Gastroesophageal sphincter (tissue), 4 donors: ENCODE measurements around the gene ISG20L2. TPM values are rescaled to one million over a fixed set of nuclear protein-coding genes. Genes with fewer than 3 reads are reported as not detected.

Experiments
- ATAC-seq: fragments of 150-250 bp; one replicate; pipeline ENCODE4 v1.9.1; 2016; ENCODE audit warnings: mild to moderate bottlenecking, moderate library complexity
- H3K27ac ChIP-seq, 4 donors: fragments of 200-600 bp; sonication (generic) in 3 of 4; 1 replicate in 3 of 4; 2 replicates in 1 of 4; pipeline ENCODE4 v1.5.1; 2016 to 2019
- H3K27me3 ChIP-seq: fragments of 200-600 bp; sonication (generic); one replicate; pipeline ENCODE4 v1.5.1; 2019
- H3K36me3 ChIP-seq, 2 donors: fragments of 200-600 bp; sonication (generic); one replicate each; pipeline ENCODE4 v1.5.1; 2019; ENCODE audit warnings: control low read depth in 1 of 2
- H3K4me1 ChIP-seq, 3 donors: fragments of 200-600 bp; sonication (generic); 1 replicate in 2 of 3; 2 replicates in 1 of 3; pipeline ENCODE4 v1.5.1; 2016 to 2019; ENCODE audit warnings: control low read depth in 2 of 3
- H3K4me3 ChIP-seq, 2 donors: fragments of 200-600 bp; sonication (generic); one replicate each; pipeline ENCODE4 v1.5.1; 2019; ENCODE audit warnings: mild to moderate bottlenecking in 1 of 2, moderate library complexity in 1 of 2
- H3K9me3 ChIP-seq, 3 donors: fragments of 200-600 bp; sonication (generic); one replicate each; pipeline ENCODE4 v1.5.1; 2017 to 2019; ENCODE audit warnings: control low read depth in 2 of 3
- CTCF ChIP-seq, 4 experiments: fragments of 200-600 bp in 2 of 4; fragments of 450-650 bp in 2 of 4; sonication (generic) in 1 of 4; IDR thresholded peaks; one replicate each; pipeline ENCODE4 v1.5.1; 2017 to 2019; ENCODE audit warnings: antibody characterized with exemption in 4 of 4, mild to moderate bottlenecking in 2 of 4, moderate library complexity in 2 of 4
- EP300 ChIP-seq: sonication (generic); formaldehyde crosslinking; IDR thresholded peaks from one replicate; pipeline ENCODE4 v1.6.1; 2017; ENCODE audit warnings: antibody characterized with exemption, mild to moderate bottlenecking
- POLR2A ChIP-seq, 2 donors: fragments of 450-650 bp; IDR thresholded peaks; one replicate each; pipeline ENCODE4 v1.6.1; 2017; ENCODE audit warnings: antibody characterized with exemption in 2 of 2, mild to moderate bottlenecking in 2 of 2, moderate library complexity in 1 of 2
- POLR2AphosphoS5 ChIP-seq: sonication (generic); formaldehyde crosslinking; IDR thresholded peaks from one replicate; pipeline ENCODE4 v1.6.1; 2017; ENCODE audit warnings: antibody characterized with exemption
- WGBS, 2 donors: methylation state at CpG; one replicate each; pipeline ENCODE4 v1.1.5; 2018; ENCODE audit warnings: low coverage in 1 of 2; 5-methylcytosine and 5-hydroxymethylcytosine counted together
- total RNA-seq, 4 donors: library from RNA; depleted of rRNA; stranded (reverse); fragments of >200 nt; gene quantifications; one replicate each; pipeline ENCODE4 v1.1.0, GENCODE V29; 2016

The ISG20L2 gene
- total RNA-seq, 4 donors from 2014 or later = 14.5 to 18.4 (median 17.0) TPM

- Histone ChIP-seq H3K4me3 (no peak overlapping the region), H3K9me3 (no peaks in the 10 kb centered on the region), H3K36me3 (peaks cover 0 to 37% of the 10 kb centered on the region in 2 donors), H3K27ac (peak overlapping the region in 2 of 4 donors; percentile 98 to 99), H3K27me3 (no peaks in the 10 kb centered on the region), H3K4me1 (peaks cover 3 to 68% (median 26%) of the 10 kb centered on the region in 3 donors)
- TF ChIP-seq EP300 (no peak), CTCF (IDR thresholded peaks at IDR 0.05) (no peak), POLR2A (IDR thresholded peaks at IDR 0.05) (no peak), POLR2AphosphoS5 (no peak)
- ATAC-seq = no peak
- 73 to 87% methylated on average over 3 to 5 of the region's 14 CpGs for WGBS, 2 donors
Observed at GRCh38 chr1:156743367-156744302, 15.1 kb upstream of the ISG20L2 start.

- Histone ChIP-seq H3K36me3 (peaks cover 0 to 43% of the 10 kb centered on the region in 2 donors), H3K9me3 (no peaks in the 10 kb centered on the region), H3K4me1 (peaks cover 3 to 59% (median 19%) of the 10 kb centered on the region in 3 donors), H3K27me3 (no peaks in the 10 kb centered on the region), H3K4me3 (no peak overlapping the region), H3K27ac (peak overlapping the region in 1 of 4 donors; percentile 84)
- no CpG with 5 or more reads among the region's 4 CpGs for WGBS, 2 donors
- ATAC-seq = no peak
- TF ChIP-seq EP300 (no peak), CTCF (IDR thresholded peaks at IDR 0.05) (no peak), POLR2A (IDR thresholded peaks at IDR 0.05) (no peak), POLR2AphosphoS5 (no peak)
Observed at GRCh38 chr1:156742801-156743200, 14.2 kb upstream of the ISG20L2 start.

- Histone ChIP-seq H3K36me3 (peaks cover 0 to 51% of the 10 kb centered on the region in 2 donors), H3K9me3 (no peaks in the 10 kb centered on the region), H3K4me1 (peaks cover 3 to 53% (median 16%) of the 10 kb centered on the region in 3 donors), H3K27ac (peak overlapping the region in 3 of 4 donors; percentile 84 to 89 (median 85)), H3K27me3 (no peaks in the 10 kb centered on the region), H3K4me3 (no peak overlapping the region)
- 47 to 95% methylated on average over 2 to 3 of the region's 3 CpGs for WGBS, 2 donors
- no peak for ATAC-seq
- TF ChIP-seq EP300 = no peak
- no peak for TF ChIP-seq CTCF (IDR thresholded peaks at IDR 0.05)
- no peak for TF ChIP-seq POLR2A (IDR thresholded peaks at IDR 0.05)
- TF ChIP-seq POLR2AphosphoS5 = no peak
Observed at GRCh38 chr1:156742017-156742416, 13.5 kb upstream of the ISG20L2 start.

- peak overlapping the region; percentile 68 to 89 (median 84) for H3K27ac ChIP-seq
- H3K36me3 ChIP-seq = peaks cover 0 to 56% of the 10 kb centered on the region in 2 donors
- ATAC-seq = no peak
- H3K4me1 ChIP-seq = peaks cover 3 to 50% (median 16%) of the 10 kb centered on the region in 3 donors
- WGBS, 2 donors = 70 to 76% methylated on average over 2 to 6 of the region's 8 CpGs
- H3K27me3 ChIP-seq = no peaks in the 10 kb centered on the region
- peak overlapping the region in 1 of 2 donors; percentile 77 for H3K4me3 ChIP-seq
- no peaks in the 10 kb centered on the region for H3K9me3 ChIP-seq
- TF ChIP-seq EP300 (no peak), CTCF (IDR thresholded peaks at IDR 0.05) (no peak)
Observed at GRCh38 chr1:156741481-156741983, 13.0 kb upstream of the ISG20L2 start.
